ENCODE measurements around the gene CIAO2A.

GRCh38 chr15:64131547-64131946 is 37.9 kb upstream of the CIAO2A start:
- TF ChIP-seq SP1 (IDR thresholded peaks at IDR 0.05): no peak
- no peak for TF ChIP-seq REST (IDR thresholded peaks at IDR 0.05)
- TF ChIP-seq, protein P1, sequence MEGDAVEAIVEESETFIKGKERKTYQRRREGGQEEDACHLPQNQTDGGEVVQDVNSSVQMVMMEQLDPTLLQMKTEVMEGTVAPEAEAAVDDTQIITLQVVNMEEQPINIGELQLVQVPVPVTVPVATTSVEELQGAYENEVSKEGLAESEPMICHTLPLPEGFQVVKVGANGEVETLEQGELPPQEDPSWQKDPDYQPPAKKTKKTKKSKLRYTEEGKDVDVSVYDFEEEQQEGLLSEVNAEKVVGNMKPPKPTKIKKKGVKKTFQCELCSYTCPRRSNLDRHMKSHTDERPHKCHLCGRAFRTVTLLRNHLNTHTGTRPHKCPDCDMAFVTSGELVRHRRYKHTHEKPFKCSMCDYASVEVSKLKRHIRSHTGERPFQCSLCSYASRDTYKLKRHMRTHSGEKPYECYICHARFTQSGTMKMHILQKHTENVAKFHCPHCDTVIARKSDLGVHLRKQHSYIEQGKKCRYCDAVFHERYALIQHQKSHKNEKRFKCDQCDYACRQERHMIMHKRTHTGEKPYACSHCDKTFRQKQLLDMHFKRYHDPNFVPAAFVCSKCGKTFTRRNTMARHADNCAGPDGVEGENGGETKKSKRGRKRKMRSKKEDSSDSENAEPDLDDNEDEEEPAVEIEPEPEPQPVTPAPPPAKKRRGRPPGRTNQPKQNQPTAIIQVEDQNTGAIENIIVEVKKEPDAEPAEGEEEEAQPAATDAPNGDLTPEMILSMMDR (IDR thresholded peaks at IDR 0.05; ENCODE audit: low read depth, low read length, missing input control): no peak
- no peak for TF ChIP-seq FOXA1 (IDR thresholded peaks at IDR 0.05)
- TF ChIP-seq RAD21 (IDR thresholded peaks at IDR 0.05): no peak
- no peak for TF ChIP-seq JUND (IDR thresholded peaks at IDR 0.05)
- TF ChIP-seq, protein P2, sequence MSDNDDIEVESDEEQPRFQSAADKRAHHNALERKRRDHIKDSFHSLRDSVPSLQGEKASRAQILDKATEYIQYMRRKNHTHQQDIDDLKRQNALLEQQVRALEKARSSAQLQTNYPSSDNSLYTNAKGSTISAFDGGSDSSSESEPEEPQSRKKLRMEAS (IDR thresholded peaks at IDR 0.05): no peak
- no peak for TF ChIP-seq GABPA (IDR thresholded peaks at IDR 0.05 in 1 of 2, conservative IDR thresholded peaks at IDR 0.05 in 1 of 2)
- TF ChIP-seq YY1 (IDR thresholded peaks at IDR 0.05): no peak
- no peak for TF ChIP-seq TAF1 (conservative IDR thresholded peaks at IDR 0.05)

All from liver (tissue), 3 donors.